ENCODE measurements around the gene CELF5. TPM values are rescaled to one million over a fixed set of nuclear protein-coding genes. Genes with fewer than 3 reads are reported as not detected.

The CELF5 gene
- total and polyA plus RNA-seq, 10 of the 15 experiments (the other 5 are each of a cell fraction or from before 2014, with no cell fraction given): 0.01 to 0.04 TPM; not detected in 8

- no peak for TF ChIP-seq ZBTB4 (CRISPR knock-in tag; IDR thresholded peaks at IDR 0.05)
Observed at GRCh38 chr19:3227054-3227626, 2.7 kb downstream of the CELF5 start (continued).

GRCh38 chr19:3229346-3229743 is 4.9 kb downstream of the CELF5 start:
- ChIA-PET CTCF (interaction anchor here (0.8 kb wide), 1 partner anchor 253 kb away, joined by 3 read pairs; no protein-coding TSS in a partner anchor), SMC1A (ENCODE audit: uncharacterized antibody, unreplicated experiment) (no interaction called here), POLR2A (no interaction called here)

More at GRCh38 chr19:3229346-3229743, 4.9 kb downstream of the CELF5 start:
- H3K79me2 ChIP-seq (ENCODE audit: control insufficient read depth, insufficient read depth, low read length): no peaks in the 10 kb centered on the region
- FAIRE-seq (no peak), ATAC-seq (no peak), DNase-seq (ENCODE audit: low read depth, low spot score) (no peak)
- H3K4me2 ChIP-seq (ENCODE audit: control insufficient read depth, insufficient read depth): no peak overlapping the region
- no peaks in the 10 kb centered on the region for H3K4me1 ChIP-seq (ENCODE audit: control insufficient read depth, insufficient read depth, low read length)
- RAD21 ChIA-PET (ENCODE audit: unreplicated experiment): no interaction called here
- 22% methylated on average over 9 of the region's 9 CpGs for WGBS (ENCODE audit: insufficient coverage, insufficient replicate concordance, low lambda C conversion rate, missing lambda C conversion rate)
- no peaks in the 10 kb centered on the region for H3K9me3 ChIP-seq (replicated peaks; ENCODE audit: control insufficient read depth, insufficient read depth, low read length)
- H2AFZ ChIP-seq (ENCODE audit: control insufficient read depth, low read depth, low read length): no peak overlapping the region
- in situ Hi-C loops (cut with MboI) (no loop called here), intact Hi-C loops (cut with micrococcal nuclease; ENCODE audit: unreplicated experiment) (no loop called here)
- H3K9ac ChIP-seq (ENCODE audit: control insufficient read depth, insufficient read depth, low read length): no peak overlapping the region
- no peaks in the 10 kb centered on the region for H3K36me3 ChIP-seq (ENCODE audit: control insufficient read depth in 2 of 2, insufficient read depth in 2 of 2, low read length in 1 of 2)
- H3K4me3 ChIP-seq: no peak overlapping the region
- no peaks in the 10 kb centered on the region for H4K20me1 ChIP-seq (ENCODE audit: control insufficient read depth, insufficient read depth)
- H3K27me3 ChIP-seq (replicated peaks in 1 of 2; ENCODE audit: control insufficient read depth in 2 of 2, insufficient read depth in 2 of 2, low read length in 1 of 2): peaks cover 0 to 2% of the 10 kb centered on the region in 2 experiments; a peak in 2 of 4 replicates
- BruUV-seq (replicated peaks): no TSS peak
- no peak for TF ChIP-seq FOXM1 (IDR thresholded peaks at IDR 0.05; ENCODE audit: low read depth, low read length)
- no peak for TF ChIP-seq IKZF2 (IDR thresholded peaks at IDR 0.05)
- TF ChIP-seq SREBF2 (IDR thresholded peaks at IDR 0.05; ENCODE audit: low read length): no peak
- no peak for TF ChIP-seq RAD21 (IDR thresholded peaks at IDR 0.05; ENCODE audit: insufficient read depth, low read depth, low read length)
- TF ChIP-seq ZBTB33 (IDR thresholded peaks at IDR 0.05): no peak
- no peak for TF ChIP-seq RAD51 (IDR thresholded peaks at IDR 0.05)
- no peak for TF ChIP-seq CHD1 (IDR thresholded peaks at IDR 0.05; ENCODE audit: low read depth, low read length)
- no peak for TF ChIP-seq RBBP5 (conservative IDR thresholded peaks at IDR 0.05)
- H3K27ac ChIP-seq (ENCODE audit: control insufficient read depth, insufficient read depth): no peak overlapping the region
